ENCODE results near the gene MACROD1. TPM values are rescaled to one million over a fixed set of nuclear protein-coding genes. Genes with fewer than 3 reads are reported as not detected.

MACROD1 gene
- total RNA-seq, 1 experiment from 2014 or later = 36.9 TPM

DNA sequence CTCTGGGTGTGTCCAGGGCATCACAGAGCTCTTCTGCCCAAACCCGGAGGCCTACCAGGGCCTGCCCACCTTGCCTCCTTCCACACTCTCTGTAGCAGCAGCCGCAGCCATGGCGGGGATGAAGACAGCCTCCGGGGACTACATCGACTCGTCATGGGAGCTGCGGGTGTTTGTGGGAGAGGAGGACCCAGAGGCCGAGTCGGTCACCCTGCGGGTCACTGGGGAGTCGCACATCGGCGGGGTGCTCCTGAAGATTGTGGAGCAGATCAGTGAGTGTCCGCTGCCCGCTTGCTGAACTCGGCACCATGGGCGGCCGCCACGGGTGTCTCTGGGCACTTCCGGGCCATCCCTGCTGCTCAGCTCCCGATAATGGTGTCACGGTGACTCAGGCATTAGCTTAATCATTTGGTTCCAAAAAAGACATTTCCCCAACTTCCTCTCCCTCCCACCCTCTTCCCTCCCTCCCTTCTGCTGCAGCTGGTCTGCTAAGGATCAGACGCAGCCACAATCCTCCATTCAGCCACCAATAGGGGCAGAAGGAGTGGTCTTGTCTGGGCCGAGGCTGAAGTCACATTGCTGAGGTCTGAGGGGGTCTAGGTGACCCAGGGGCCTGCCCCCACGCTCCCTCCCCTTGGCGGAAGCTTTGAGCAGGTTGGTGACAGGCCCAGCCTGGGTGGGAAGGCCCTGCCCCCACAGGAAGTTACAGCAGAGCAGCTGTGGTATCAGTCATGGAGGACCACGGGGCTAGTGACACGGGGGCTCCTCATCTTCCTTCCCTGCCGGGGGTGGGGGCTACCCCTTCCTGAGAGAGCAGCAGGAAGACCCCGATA is 41.6 kb upstream of the MACROD1 start:
- Mint-ChIP-seq H3K27me3 (ENCODE audit: low read depth) (no peaks in the 10 kb centered on the region), H3K4me3 (no peak overlapping the region), H3K4me1 (peaks cover 6% of the 10 kb centered on the region), H3K27ac (no peak overlapping the region), H3K9me3 (no peaks in the 10 kb centered on the region), H3K36me3 (peaks cover 25% of the 10 kb centered on the region)
- DNase-seq (ENCODE audit: low spot score) (no peak), ATAC-seq (no peak)
- TF ChIP-seq, protein P1, sequence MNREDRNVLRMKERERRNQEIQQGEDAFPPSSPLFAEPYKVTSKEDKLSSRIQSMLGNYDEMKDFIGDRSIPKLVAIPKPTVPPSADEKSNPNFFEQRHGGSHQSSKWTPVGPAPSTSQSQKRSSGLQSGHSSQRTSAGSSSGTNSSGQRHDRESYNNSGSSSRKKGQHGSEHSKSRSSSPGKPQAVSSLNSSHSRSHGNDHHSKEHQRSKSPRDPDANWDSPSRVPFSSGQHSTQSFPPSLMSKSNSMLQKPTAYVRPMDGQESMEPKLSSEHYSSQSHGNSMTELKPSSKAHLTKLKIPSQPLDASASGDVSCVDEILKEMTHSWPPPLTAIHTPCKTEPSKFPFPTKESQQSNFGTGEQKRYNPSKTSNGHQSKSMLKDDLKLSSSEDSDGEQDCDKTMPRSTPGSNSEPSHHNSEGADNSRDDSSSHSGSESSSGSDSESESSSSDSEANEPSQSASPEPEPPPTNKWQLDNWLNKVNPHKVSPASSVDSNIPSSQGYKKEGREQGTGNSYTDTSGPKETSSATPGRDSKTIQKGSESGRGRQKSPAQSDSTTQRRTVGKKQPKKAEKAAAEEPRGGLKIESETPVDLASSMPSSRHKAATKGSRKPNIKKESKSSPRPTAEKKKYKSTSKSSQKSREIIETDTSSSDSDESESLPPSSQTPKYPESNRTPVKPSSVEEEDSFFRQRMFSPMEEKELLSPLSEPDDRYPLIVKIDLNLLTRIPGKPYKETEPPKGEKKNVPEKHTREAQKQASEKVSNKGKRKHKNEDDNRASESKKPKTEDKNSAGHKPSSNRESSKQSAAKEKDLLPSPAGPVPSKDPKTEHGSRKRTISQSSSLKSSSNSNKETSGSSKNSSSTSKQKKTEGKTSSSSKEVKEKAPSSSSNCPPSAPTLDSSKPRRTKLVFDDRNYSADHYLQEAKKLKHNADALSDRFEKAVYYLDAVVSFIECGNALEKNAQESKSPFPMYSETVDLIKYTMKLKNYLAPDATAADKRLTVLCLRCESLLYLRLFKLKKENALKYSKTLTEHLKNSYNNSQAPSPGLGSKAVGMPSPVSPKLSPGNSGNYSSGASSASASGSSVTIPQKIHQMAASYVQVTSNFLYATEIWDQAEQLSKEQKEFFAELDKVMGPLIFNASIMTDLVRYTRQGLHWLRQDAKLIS (CRISPR knock-in tag; IDR thresholded peaks at IDR 0.05; ENCODE audit: borderline replicate concordance) = no peak
- no peak for TF ChIP-seq GTF2I (CRISPR knock-in tag; conservative IDR thresholded peaks at IDR 0.05)
- TF ChIP-seq SP1 (CRISPR knock-in tag; conservative IDR thresholded peaks at IDR 0.05) = no peak
- TF ChIP-seq, protein P2, sequence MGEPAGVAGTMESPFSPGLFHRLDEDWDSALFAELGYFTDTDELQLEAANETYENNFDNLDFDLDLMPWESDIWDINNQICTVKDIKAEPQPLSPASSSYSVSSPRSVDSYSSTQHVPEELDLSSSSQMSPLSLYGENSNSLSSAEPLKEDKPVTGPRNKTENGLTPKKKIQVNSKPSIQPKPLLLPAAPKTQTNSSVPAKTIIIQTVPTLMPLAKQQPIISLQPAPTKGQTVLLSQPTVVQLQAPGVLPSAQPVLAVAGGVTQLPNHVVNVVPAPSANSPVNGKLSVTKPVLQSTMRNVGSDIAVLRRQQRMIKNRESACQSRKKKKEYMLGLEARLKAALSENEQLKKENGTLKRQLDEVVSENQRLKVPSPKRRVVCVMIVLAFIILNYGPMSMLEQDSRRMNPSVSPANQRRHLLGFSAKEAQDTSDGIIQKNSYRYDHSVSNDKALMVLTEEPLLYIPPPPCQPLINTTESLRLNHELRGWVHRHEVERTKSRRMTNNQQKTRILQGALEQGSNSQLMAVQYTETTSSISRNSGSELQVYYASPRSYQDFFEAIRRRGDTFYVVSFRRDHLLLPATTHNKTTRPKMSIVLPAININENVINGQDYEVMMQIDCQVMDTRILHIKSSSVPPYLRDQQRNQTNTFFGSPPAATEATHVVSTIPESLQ (CRISPR knock-in tag; IDR thresholded peaks at IDR 0.05) = no peak
- no peak for TF ChIP-seq IRF2 (CRISPR knock-in tag; IDR thresholded peaks at IDR 0.05; ENCODE audit: borderline replicate concordance, low read depth)
- no peak for TF ChIP-seq E2F4 (CRISPR knock-in tag; IDR thresholded peaks at IDR 0.05; ENCODE audit: borderline replicate concordance, low read depth)
- no peak for TF ChIP-seq ETV6 (CRISPR knock-in tag; IDR thresholded peaks at IDR 0.05)
- TF ChIP-seq, protein P3, sequence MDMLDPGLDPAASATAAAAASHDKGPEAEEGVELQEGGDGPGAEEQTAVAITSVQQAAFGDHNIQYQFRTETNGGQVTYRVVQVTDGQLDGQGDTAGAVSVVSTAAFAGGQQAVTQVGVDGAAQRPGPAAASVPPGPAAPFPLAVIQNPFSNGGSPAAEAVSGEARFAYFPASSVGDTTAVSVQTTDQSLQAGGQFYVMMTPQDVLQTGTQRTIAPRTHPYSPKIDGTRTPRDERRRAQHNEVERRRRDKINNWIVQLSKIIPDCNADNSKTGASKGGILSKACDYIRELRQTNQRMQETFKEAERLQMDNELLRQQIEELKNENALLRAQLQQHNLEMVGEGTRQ (CRISPR knock-in tag; IDR thresholded peaks at IDR 0.05) = no peak
- TF ChIP-seq, protein P4, sequence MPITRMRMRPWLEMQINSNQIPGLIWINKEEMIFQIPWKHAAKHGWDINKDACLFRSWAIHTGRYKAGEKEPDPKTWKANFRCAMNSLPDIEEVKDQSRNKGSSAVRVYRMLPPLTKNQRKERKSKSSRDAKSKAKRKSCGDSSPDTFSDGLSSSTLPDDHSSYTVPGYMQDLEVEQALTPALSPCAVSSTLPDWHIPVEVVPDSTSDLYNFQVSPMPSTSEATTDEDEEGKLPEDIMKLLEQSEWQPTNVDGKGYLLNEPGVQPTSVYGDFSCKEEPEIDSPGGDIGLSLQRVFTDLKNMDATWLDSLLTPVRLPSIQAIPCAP (CRISPR knock-in tag; IDR thresholded peaks at IDR 0.05) = no peak
- TF ChIP-seq STAT6 (CRISPR knock-in tag; conservative IDR thresholded peaks at IDR 0.05; ENCODE audit: low read depth) = no peak
- TF ChIP-seq ZNF671 (CRISPR knock-in tag; IDR thresholded peaks at IDR 0.05) = no peak
- TF ChIP-seq, protein P5, sequence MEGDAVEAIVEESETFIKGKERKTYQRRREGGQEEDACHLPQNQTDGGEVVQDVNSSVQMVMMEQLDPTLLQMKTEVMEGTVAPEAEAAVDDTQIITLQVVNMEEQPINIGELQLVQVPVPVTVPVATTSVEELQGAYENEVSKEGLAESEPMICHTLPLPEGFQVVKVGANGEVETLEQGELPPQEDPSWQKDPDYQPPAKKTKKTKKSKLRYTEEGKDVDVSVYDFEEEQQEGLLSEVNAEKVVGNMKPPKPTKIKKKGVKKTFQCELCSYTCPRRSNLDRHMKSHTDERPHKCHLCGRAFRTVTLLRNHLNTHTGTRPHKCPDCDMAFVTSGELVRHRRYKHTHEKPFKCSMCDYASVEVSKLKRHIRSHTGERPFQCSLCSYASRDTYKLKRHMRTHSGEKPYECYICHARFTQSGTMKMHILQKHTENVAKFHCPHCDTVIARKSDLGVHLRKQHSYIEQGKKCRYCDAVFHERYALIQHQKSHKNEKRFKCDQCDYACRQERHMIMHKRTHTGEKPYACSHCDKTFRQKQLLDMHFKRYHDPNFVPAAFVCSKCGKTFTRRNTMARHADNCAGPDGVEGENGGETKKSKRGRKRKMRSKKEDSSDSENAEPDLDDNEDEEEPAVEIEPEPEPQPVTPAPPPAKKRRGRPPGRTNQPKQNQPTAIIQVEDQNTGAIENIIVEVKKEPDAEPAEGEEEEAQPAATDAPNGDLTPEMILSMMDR (IDR thresholded peaks at IDR 0.05) = no peak
- no peak for TF ChIP-seq SMAD3 (CRISPR knock-in tag; IDR thresholded peaks at IDR 0.05; ENCODE audit: borderline replicate concordance)
- no peak for TF ChIP-seq ZNF138 (CRISPR knock-in tag; conservative IDR thresholded peaks at IDR 0.05)
- ChIA-PET CTCF (interaction anchor here (0.6 to 5.4 kb wide), 10 partner anchors 9 to 556 kb away, joined by 3 to 76 read pairs (median 5); partner anchors contain the start of genes FLRT1, NUDT22, PLCB3 and STIP1), POLR2A (interaction anchor here (1.5 kb wide), 1 partner anchor 12 kb away, joined by 4 read pairs; no protein-coding TSS in a partner anchor)

All from WTC11 (cell line).